Retinal pigment epithelial cell (primary cell): ENCODE data around the gene ZBTB12.

Experiments used
- DNase-seq: peaks from one replicate; pipeline ENCODE4 v3.0.0-alpha.2; 2010; ENCODE audit warnings: low read depth
- H3K4me3 ChIP-seq: 2 replicates; pipeline ENCODE4 v1.5.1; 2011; ENCODE audit warnings: mild to moderate bottlenecking, low read length, control low read depth, moderate library complexity
- CTCF ChIP-seq: conservative IDR thresholded peaks from 2 replicates; pipeline ENCODE4 v1.5.1; 2011; ENCODE audit warnings: low read depth, low read length, control low read depth, inconsistent platforms

ZBTB12 gene

GRCh38 chr6:31900917-31901414 lies 920 bp downstream of the ZBTB12 start:
- no peak for TF ChIP-seq CTCF
- peak overlapping the region; percentile 60 for H3K4me3 ChIP-seq
- DNase-seq: no peak

- DNase-seq: no peak
Measured at GRCh38 chr6:31899882-31900722, 1.8 kb downstream of the ZBTB12 start.

GRCh38 chr6:31899215-31899614 lies 2.7 kb downstream of the ZBTB12 start:
- no peak overlapping the region for H3K4me3 ChIP-seq
- no peak for DNase-seq
- TF ChIP-seq CTCF: no peak

More at GRCh38 chr6:31899882-31900722, 1.8 kb downstream of the ZBTB12 start:
- no peak overlapping the region for H3K4me3 ChIP-seq
- TF ChIP-seq CTCF: no peak

GRCh38 chr6:31898383-31899011 lies 3.4 kb downstream of the ZBTB12 start:
- DNase-seq: no peak
- TF ChIP-seq CTCF: peak; percentile 21
- H3K4me3 ChIP-seq: peak overlapping the region; percentile 78

GRCh38 chr6:31897612-31898382 lies 4.1 kb downstream of the ZBTB12 start, which contains the start of gene EHMT2:
Gene EHMT2 (minus strand): TSS chr6:31897698. CDS start chr6:31897677, 21 bp downstream.
- no peak for DNase-seq
- H3K4me3 ChIP-seq: peak within 1 kb of the TSS; percentile 78
- TF ChIP-seq CTCF: no peak

GRCh38 chr6:31896856-31897611 lies 4.9 kb downstream of the ZBTB12 start:
- DNase-seq: no peak
- peak overlapping the region; percentile 78 for H3K4me3 ChIP-seq
- no peak for TF ChIP-seq CTCF
